ENCODE results near the gene SLC37A1. TPM values are rescaled to one million over a fixed set of nuclear protein-coding genes. Genes with fewer than 3 reads are reported as not detected.
"Not testable (repeated sequence)": the region's sequence is repeated elsewhere in the genome, so short reads cannot be mapped to it uniquely, and the experiment has no call there.

SLC37A1 gene
- total RNA-seq, 3 donors from 2014 or later (not counting 1 experiment from before 2014, with no cell fraction given) = 24.8 to 25.8 (median 25.3) TPM

DNA sequence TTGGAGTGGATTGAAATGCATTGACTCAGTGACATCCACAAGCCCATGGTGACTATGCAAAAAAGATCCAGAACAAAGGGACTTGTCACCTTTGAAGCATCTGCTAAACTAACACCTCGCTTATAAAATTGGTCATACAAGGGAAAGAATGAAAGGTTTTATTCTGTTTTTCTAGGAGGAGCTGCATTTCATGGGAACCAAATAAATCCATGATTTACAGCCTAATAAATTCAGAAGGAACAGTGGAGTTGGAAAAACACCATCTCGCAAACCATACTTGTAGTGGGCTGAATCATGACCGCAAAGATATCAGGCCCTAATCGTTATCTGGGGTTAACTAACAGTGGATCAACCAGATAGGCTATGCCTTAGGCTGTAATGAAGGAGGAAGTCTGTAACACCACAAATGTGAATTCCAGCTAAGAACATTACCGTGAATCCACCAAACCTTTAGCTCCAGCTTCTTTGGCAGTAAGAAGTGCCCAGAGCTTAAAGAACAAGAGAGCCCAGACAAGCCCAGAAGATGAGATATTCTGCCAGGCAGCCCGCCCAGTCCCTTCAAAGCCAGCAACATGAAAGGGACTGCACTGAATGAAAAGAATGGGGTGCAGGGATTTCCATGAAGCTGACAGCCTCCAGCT, 45.0 kb upstream of the SLC37A1 start:
- H3K27me3 ChIP-seq (ENCODE audit: control insufficient read depth, insufficient read depth, low read length) = no peaks in the 10 kb centered on the region
- peaks cover 35 to 36% of the 10 kb centered on the region in 2 donors for H3K4me1 Mint-ChIP-seq
- H3K27ac Mint-ChIP-seq = no peak overlapping the region
- no peak for ATAC-seq
- TF ChIP-seq, protein P1, sequence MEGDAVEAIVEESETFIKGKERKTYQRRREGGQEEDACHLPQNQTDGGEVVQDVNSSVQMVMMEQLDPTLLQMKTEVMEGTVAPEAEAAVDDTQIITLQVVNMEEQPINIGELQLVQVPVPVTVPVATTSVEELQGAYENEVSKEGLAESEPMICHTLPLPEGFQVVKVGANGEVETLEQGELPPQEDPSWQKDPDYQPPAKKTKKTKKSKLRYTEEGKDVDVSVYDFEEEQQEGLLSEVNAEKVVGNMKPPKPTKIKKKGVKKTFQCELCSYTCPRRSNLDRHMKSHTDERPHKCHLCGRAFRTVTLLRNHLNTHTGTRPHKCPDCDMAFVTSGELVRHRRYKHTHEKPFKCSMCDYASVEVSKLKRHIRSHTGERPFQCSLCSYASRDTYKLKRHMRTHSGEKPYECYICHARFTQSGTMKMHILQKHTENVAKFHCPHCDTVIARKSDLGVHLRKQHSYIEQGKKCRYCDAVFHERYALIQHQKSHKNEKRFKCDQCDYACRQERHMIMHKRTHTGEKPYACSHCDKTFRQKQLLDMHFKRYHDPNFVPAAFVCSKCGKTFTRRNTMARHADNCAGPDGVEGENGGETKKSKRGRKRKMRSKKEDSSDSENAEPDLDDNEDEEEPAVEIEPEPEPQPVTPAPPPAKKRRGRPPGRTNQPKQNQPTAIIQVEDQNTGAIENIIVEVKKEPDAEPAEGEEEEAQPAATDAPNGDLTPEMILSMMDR (IDR thresholded peaks at IDR 0.05) = no peak
- no peaks in the 10 kb centered on the region for H3K36me3 Mint-ChIP-seq
- no peak overlapping the region for H3K4me3 Mint-ChIP-seq
- WGBS (ENCODE audit: insufficient coverage) = 76% methylated on average over 6 of the region's 6 CpGs
- H3K36me3 ChIP-seq (ENCODE audit: control insufficient read depth, insufficient read depth, low read length) = no peaks in the 10 kb centered on the region
- no peak overlapping the region for H3K4me3 ChIP-seq (ENCODE audit: low read length)
- H3K27ac ChIP-seq (ENCODE audit: low read length) = no peak overlapping the region
- intact Hi-C loops (cut with micrococcal nuclease) = loop anchor here (5.0 kb wide), 1 partner anchor 44 kb away; the partner anchor contains the start of gene SLC37A1
- no peak for DNase-seq
- H3K27me3 Mint-ChIP-seq (ENCODE audit: low read depth in 2 of 2) = peaks cover 19 to 28% of the 10 kb centered on the region in 2 donors
- peaks cover 34% of the 10 kb centered on the region for H3K4me1 ChIP-seq (ENCODE audit: control insufficient read depth, insufficient read depth, low read length)
- H3K9me3 ChIP-seq (ENCODE audit: control insufficient read depth, insufficient read depth, low read length) = no peaks in the 10 kb centered on the region
- H3K9me3 Mint-ChIP-seq = no peaks in the 10 kb centered on the region

DNA sequence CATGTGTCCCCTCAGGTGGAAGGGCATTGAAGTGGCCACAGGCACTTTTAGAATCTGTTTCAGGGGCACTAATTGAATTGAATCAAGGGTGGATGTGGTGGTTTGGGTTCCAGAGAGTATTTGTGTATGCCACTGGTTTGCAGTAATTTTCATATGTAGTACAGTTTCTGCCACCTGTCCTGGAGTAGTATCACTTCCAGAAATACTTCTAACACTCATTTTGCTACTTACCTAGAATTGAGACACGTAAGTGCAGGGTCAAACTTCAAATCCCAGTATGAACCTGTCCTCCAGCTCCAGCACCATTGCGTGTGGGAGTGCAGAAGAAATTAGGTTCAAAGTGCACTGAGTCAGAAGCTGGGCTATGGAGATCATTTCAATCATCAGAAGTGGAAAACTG, 44.4 kb upstream of the SLC37A1 start:
- H3K36me3 Mint-ChIP-seq = no peaks in the 10 kb centered on the region
- Histone ChIP-seq H3K4me1 (ENCODE audit: control insufficient read depth, insufficient read depth, low read length) (peaks cover 27% of the 10 kb centered on the region), H3K4me3 (ENCODE audit: low read length) (no peak overlapping the region), H3K27me3 (ENCODE audit: control insufficient read depth, insufficient read depth, low read length) (no peaks in the 10 kb centered on the region), H3K27ac (ENCODE audit: low read length) (no peak overlapping the region), H3K9me3 (ENCODE audit: control insufficient read depth, insufficient read depth, low read length) (no peaks in the 10 kb centered on the region), H3K36me3 (ENCODE audit: control insufficient read depth, insufficient read depth, low read length) (no peaks in the 10 kb centered on the region)
- ATAC-seq = no peak
- WGBS (ENCODE audit: insufficient coverage) = 94% methylated on average over 2 of the region's 2 CpGs
- peaks cover 28 to 30% of the 10 kb centered on the region in 2 donors for H3K4me1 Mint-ChIP-seq
- H3K27ac Mint-ChIP-seq = no peak overlapping the region
- DNase-seq = no peak
- H3K27me3 Mint-ChIP-seq (ENCODE audit: low read depth in 2 of 2) = peaks cover 18 to 30% of the 10 kb centered on the region in 2 donors
- H3K4me3 Mint-ChIP-seq = no peak overlapping the region
- intact Hi-C loops (cut with micrococcal nuclease) = loop anchor here (5.0 kb wide), 1 partner anchor 43 kb away; the partner anchor contains the start of gene SLC37A1
- TF ChIP-seq, protein P1 (IDR thresholded peaks at IDR 0.05) = no peak
- H3K9me3 Mint-ChIP-seq = no peaks in the 10 kb centered on the region

DNA sequence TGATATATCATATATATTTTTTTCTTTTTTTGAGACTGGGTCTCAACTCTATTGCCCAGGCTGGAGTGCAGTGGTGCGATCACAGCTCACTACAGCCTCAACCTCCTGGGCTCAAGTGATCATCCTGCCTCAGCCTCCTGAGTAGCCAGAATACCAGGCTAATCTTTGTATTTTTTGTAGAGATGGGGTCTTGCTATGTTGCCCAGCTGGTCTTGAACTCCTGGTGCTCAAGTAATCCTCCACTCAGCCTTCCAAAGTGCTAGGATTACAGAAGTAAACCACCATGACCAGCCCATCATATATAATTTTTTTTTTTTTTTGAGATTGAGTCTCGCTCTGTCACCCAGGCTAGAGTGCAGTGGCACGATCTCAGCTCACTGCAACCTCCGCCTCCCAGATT, 43.9 kb upstream of the SLC37A1 start:
- not testable (repeated sequence) for H3K27ac Mint-ChIP-seq; H3K9me3 Mint-ChIP-seq; H3K27me3 ChIP-seq (ENCODE audit: control insufficient read depth, insufficient read depth, low read length); ATAC-seq; H3K36me3 ChIP-seq (ENCODE audit: control insufficient read depth, insufficient read depth, low read length); H3K36me3 Mint-ChIP-seq; H3K9me3 ChIP-seq (ENCODE audit: control insufficient read depth, insufficient read depth, low read length); H3K4me3 ChIP-seq (ENCODE audit: low read length); H3K4me3 Mint-ChIP-seq; H3K27ac ChIP-seq (ENCODE audit: low read length); DNase-seq
- Mint-ChIP-seq H3K27me3 (ENCODE audit: low read depth in 2 of 2) (peaks cover 22 to 34% of the 10 kb centered on the region in 2 donors), H3K4me1 (peaks cover 24 to 25% of the 10 kb centered on the region in 2 donors)
- peaks cover 23% of the 10 kb centered on the region for H3K4me1 ChIP-seq (ENCODE audit: control insufficient read depth, insufficient read depth, low read length)
- 89% methylated on average over 3 of the region's 4 CpGs for WGBS (ENCODE audit: insufficient coverage)
- intact Hi-C loops (cut with micrococcal nuclease) = loop anchor here (5.0 kb wide), 1 partner anchor 43 kb away; the partner anchor contains the start of gene SLC37A1

DNA sequence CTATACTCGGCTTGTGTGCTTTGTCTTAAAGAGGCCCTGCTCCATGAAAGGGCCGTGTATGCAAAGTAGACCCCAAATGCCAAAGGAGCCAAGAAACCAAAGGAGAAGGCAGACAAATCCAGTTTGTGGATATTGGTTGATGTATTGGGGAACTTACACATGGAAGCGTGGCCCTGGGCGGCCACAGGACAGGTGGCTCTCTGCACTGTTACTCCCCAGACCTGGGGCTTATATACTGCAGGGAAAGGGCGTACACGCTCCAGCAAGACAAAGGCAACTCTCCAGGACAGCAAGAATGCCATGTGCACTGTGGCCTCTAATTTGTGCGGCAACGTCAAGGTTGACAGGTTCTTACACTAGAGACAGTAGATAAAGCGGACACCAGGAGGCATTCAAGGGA, 42.4 kb upstream of the SLC37A1 start:
- H3K4me1 ChIP-seq (ENCODE audit: control insufficient read depth, insufficient read depth, low read length) = peaks cover 10% of the 10 kb centered on the region
- no peak overlapping the region for H3K27ac Mint-ChIP-seq

More for the DNA sequence above, 42.4 kb upstream of the SLC37A1 start:
- Mint-ChIP-seq H3K9me3 (no peaks in the 10 kb centered on the region), H3K27me3 (ENCODE audit: low read depth in 2 of 2) (peaks cover 18 to 34% of the 10 kb centered on the region in 2 donors), H3K4me3 (no peak overlapping the region), H3K4me1 (peaks cover 11 to 12% of the 10 kb centered on the region in 2 donors), H3K36me3 (no peaks in the 10 kb centered on the region)
- Histone ChIP-seq H3K4me3 (ENCODE audit: low read length) (no peak overlapping the region), H3K27me3 (ENCODE audit: control insufficient read depth, insufficient read depth, low read length) (no peaks in the 10 kb centered on the region), H3K36me3 (ENCODE audit: control insufficient read depth, insufficient read depth, low read length) (no peaks in the 10 kb centered on the region), H3K27ac (ENCODE audit: low read length) (no peak overlapping the region), H3K9me3 (ENCODE audit: control insufficient read depth, insufficient read depth, low read length) (no peaks in the 10 kb centered on the region)
- DNase-seq (no peak), ATAC-seq (no peak)
- 93% methylated on average over 9 of the region's 9 CpGs for WGBS (ENCODE audit: insufficient coverage)
- TF ChIP-seq, protein P1 (IDR thresholded peaks at IDR 0.05) = no peak
- intact Hi-C loops (cut with micrococcal nuclease) = no loop called here
